HS-27A (cell line): ENCODE data around the gene DYRK1A.

Source experiments
- DNase-seq: peaks from one replicate; pipeline ENCODE4 v3.0.0-alpha.2; 2012; ENCODE audit warnings: low read depth, missing footprints

The DYRK1A gene

GRCh38 chr21:37365517-37366481 lies 774 bp upstream of the DYRK1A start:
- DNase-seq: no peak

GRCh38 chr21:37367336-37367702 lies 746 bp downstream of the DYRK1A start:
- no peak for DNase-seq

- no peak for DNase-seq
Measured at GRCh38 chr21:37367703-37368540, 1.3 kb downstream of the DYRK1A start.

- no peak for DNase-seq
Measured at GRCh38 chr21:37368541-37369279, 2.1 kb downstream of the DYRK1A start.

- no peak for DNase-seq
Measured at GRCh38 chr21:37369307-37369854, 2.8 kb downstream of the DYRK1A start.

GRCh38 chr21:37370152-37371040 lies 3.8 kb downstream of the DYRK1A start:
- DNase-seq: no peak

- DNase-seq: no peak
Measured at GRCh38 chr21:37371041-37371397, 4.4 kb downstream of the DYRK1A start.

GRCh38 chr21:37372127-37372731 lies 5.7 kb downstream of the DYRK1A start:
- DNase-seq: no peak

- DNase-seq: no peak
Measured at GRCh38 chr21:37372951-37373350, 6.4 kb downstream of the DYRK1A start.

GRCh38 chr21:37373539-37373938 lies 7.0 kb downstream of the DYRK1A start:
- DNase-seq: no peak

GRCh38 chr21:37374027-37374426 lies 7.5 kb downstream of the DYRK1A start:
- no peak for DNase-seq

GRCh38 chr21:37375866-37376574 lies 9.4 kb downstream of the DYRK1A start:
- DNase-seq: no peak

GRCh38 chr21:37378700-37379139 lies 12.1 kb downstream of the DYRK1A start:
- no peak for DNase-seq

GRCh38 chr21:37380349-37381323 lies 14.1 kb downstream of the DYRK1A start:
- DNase-seq: no peak

- no peak for DNase-seq
Measured at GRCh38 chr21:37381883-37382585, 15.5 kb downstream of the DYRK1A start.

GRCh38 chr21:37383086-37383485 lies 16.5 kb downstream of the DYRK1A start:
- DNase-seq: no peak

GRCh38 chr21:37383784-37384311 lies 17.3 kb downstream of the DYRK1A start:
- no peak for DNase-seq

- no peak for DNase-seq
Measured at GRCh38 chr21:37384416-37384815, 17.8 kb downstream of the DYRK1A start.
